ENCODE results near the gene EXO5.

GRCh38 chr1:40531381-40532061 is 23.0 kb downstream of the EXO5 start, which contains the start of gene ZNF684:
- TF ChIP-seq CTCF (IDR thresholded peaks at IDR 0.05; ENCODE audit: borderline replicate concordance, extremely low read depth, low read length, poor library complexity, severe bottlenecking) (no peak), EZH2 (IDR thresholded peaks at IDR 0.05; ENCODE audit: borderline replicate concordance, low read depth, low read length, severe bottlenecking) (no peak)

Measured in DND-41 (cell line).